H1 (cell line): ENCODE results near the gene CST9L.

ENCODE experiments used
- YY1 ChIP-seq: IDR thresholded peaks from 2 replicates; pipeline ENCODE4 v1.6.1; 2011; ENCODE audit warnings: low read depth, mild to moderate bottlenecking, low read length
- TF ChIP-seq, protein P1 (sequence below), 3 experiments: IDR thresholded peaks; 1 replicate in 2 of 3; 2 replicates in 1 of 3; pipeline versions ENCODE4 v1.5.1 to v1.6.1; 2011; ENCODE audit warnings: low read length in 3 of 3, mild to moderate bottlenecking in 3 of 3, inconsistent platforms in 2 of 3, low read depth in 1 of 3, moderate library complexity in 1 of 3; ENCODE audit not compliant: insufficient read depth in 1 of 3; ENCODE audit errors: control extremely low read depth in 1 of 3
- TF ChIP-seq, protein P2 (sequence below): IDR thresholded peaks from 2 replicates; pipeline ENCODE4 v1.6.1; 2012; ENCODE audit warnings: low read length, inconsistent platforms

DNA sequence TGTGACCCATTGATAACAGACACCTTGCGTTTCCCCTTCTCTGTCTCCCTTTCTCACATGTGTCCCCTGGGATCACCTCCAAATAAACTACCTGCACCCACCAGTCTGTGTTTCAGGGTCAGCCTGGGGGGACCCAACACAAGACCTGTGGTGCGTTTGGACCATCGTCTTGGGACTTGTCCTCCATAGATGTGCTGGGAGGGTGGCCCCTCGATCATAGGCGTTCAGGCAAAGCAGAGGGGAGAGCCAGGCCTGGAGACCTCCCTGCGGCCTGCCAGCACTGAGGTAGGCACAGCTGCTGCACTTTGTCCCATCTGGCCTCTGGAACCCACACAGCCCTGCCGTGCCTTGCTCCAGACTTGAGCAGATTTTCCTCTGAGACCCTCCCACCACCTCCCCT is 19.3 kb upstream of the CST9L start:
- no peak for TF ChIP-seq YY1
- TF ChIP-seq, protein P1, sequence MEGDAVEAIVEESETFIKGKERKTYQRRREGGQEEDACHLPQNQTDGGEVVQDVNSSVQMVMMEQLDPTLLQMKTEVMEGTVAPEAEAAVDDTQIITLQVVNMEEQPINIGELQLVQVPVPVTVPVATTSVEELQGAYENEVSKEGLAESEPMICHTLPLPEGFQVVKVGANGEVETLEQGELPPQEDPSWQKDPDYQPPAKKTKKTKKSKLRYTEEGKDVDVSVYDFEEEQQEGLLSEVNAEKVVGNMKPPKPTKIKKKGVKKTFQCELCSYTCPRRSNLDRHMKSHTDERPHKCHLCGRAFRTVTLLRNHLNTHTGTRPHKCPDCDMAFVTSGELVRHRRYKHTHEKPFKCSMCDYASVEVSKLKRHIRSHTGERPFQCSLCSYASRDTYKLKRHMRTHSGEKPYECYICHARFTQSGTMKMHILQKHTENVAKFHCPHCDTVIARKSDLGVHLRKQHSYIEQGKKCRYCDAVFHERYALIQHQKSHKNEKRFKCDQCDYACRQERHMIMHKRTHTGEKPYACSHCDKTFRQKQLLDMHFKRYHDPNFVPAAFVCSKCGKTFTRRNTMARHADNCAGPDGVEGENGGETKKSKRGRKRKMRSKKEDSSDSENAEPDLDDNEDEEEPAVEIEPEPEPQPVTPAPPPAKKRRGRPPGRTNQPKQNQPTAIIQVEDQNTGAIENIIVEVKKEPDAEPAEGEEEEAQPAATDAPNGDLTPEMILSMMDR (IDR thresholded peaks at IDR 0.05; ENCODE audit: control extremely low read depth in 1 of 3, insufficient read depth in 1 of 3, low read depth in 1 of 3, low read length in 3 of 3): no peak
- TF ChIP-seq, protein P2, sequence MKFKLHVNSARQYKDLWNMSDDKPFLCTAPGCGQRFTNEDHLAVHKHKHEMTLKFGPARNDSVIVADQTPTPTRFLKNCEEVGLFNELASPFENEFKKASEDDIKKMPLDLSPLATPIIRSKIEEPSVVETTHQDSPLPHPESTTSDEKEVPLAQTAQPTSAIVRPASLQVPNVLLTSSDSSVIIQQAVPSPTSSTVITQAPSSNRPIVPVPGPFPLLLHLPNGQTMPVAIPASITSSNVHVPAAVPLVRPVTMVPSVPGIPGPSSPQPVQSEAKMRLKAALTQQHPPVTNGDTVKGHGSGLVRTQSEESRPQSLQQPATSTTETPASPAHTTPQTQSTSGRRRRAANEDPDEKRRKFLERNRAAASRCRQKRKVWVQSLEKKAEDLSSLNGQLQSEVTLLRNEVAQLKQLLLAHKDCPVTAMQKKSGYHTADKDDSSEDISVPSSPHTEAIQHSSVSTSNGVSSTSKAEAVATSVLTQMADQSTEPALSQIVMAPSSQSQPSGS: no peak
